ENCODE data around the gene SKAP1.

- TF ChIP-seq, protein P1, sequence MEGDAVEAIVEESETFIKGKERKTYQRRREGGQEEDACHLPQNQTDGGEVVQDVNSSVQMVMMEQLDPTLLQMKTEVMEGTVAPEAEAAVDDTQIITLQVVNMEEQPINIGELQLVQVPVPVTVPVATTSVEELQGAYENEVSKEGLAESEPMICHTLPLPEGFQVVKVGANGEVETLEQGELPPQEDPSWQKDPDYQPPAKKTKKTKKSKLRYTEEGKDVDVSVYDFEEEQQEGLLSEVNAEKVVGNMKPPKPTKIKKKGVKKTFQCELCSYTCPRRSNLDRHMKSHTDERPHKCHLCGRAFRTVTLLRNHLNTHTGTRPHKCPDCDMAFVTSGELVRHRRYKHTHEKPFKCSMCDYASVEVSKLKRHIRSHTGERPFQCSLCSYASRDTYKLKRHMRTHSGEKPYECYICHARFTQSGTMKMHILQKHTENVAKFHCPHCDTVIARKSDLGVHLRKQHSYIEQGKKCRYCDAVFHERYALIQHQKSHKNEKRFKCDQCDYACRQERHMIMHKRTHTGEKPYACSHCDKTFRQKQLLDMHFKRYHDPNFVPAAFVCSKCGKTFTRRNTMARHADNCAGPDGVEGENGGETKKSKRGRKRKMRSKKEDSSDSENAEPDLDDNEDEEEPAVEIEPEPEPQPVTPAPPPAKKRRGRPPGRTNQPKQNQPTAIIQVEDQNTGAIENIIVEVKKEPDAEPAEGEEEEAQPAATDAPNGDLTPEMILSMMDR (IDR thresholded peaks at IDR 0.05 in 8 of 11, conservative IDR thresholded peaks at IDR 0.05 in 3 of 11) = no peak
- TF ChIP-seq POLR2A (IDR thresholded peaks at IDR 0.05) (no peak), POLR2AphosphoS5 (IDR thresholded peaks at IDR 0.05) (no peak)
Measured at GRCh38 chr17:48095611-48096010, 334.4 kb downstream of the SKAP1 start.
